Activated CD4-positive, CD25-positive, alpha-beta regulatory T cell treated with anti-CD3 and anti-CD28 coated beads, Interleukin-2, amount 50 U/mL, for 72 hours (primary cell): ENCODE results near the gene KRTAP9-9.
"Not testable (repeated sequence)": the region's sequence is repeated elsewhere in the genome, so short reads cannot be mapped to it uniquely, and the experiment has no call there.

Experiments
- DNase-seq: peaks from one replicate; pipeline ENCODE4 v3.0.0; 2021

The KRTAP9-9 gene

DNA sequence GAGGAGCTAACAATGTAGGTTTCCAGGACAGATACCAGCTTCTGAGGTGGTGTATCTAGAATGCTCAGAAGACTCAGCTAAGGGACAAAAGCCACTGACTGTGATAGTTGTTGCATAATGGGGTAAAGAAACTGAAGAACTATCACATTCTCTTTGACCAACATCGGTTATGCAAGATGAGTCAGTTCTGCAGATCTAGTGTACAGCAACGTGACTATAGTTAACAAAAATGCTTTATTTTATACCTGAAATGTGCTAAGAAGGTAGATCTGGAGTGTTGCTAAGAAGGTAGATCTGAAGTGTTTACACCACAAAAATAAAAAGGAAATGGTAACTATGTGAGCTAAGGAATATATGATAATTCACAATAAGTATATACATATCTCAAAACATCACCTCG lies 12.5 kb downstream of the KRTAP9-9 start:
- no peak for DNase-seq

- DNase-seq: not testable (repeated sequence)
These were observed 16.1 kb downstream of the KRTAP9-9 start for GRCh38 chr17:41271323-41271722.

DNA sequence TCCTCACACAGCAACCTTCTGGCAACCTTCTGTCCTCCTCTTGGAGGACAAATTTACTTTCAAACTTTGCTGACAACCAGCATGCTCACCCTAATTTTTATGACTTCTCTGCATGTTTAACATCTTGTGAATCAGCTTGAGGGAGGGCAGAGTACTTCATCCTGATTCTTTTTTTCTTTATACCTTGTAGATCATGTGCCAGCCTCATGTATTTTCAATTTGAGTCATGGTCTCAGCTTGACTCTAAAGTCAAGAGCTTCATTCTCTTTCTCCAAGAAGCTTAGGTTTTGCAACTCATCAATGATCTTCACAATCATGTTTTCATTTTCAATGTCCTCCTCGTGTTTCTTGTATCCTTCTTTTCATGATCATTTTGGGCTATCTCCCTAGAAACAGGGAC lies 16.7 kb downstream of the KRTAP9-9 start:
- no peak for DNase-seq

DNA sequence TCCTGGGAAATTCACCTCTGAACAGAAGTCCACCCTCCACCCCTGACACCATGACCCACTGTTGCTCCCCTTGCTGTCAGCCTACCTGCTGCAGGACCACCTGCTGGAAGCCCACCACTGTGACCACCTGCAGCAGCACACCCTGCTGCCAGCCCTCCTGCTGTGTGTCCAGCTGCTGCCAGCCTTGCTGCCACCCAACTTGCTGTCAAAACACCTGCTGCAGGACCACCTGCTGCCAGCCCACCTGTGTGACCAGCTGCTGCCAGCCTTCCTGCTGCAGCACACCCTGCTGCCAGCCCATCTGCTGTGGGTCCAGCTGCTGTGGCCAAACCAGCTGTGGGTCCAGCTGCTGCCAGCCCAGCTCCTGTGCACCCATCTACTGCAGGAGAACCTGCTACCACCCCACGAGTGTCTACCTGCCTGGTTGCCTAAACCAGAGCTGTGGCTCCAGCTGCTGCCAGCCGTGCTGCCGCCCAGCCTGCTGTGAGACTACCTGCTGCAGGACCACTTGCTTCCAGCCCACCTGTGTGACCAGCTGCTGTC lies 20.5 kb downstream of the KRTAP9-9 start, which contains the start of gene KRTAP9-7:
Gene KRTAP9-7 (plus strand): TSS at position 51 of the 543 bp plus-strand sequence. CDS start 0 bp downstream, at position 51.
- not testable (repeated sequence) for DNase-seq

DNA sequence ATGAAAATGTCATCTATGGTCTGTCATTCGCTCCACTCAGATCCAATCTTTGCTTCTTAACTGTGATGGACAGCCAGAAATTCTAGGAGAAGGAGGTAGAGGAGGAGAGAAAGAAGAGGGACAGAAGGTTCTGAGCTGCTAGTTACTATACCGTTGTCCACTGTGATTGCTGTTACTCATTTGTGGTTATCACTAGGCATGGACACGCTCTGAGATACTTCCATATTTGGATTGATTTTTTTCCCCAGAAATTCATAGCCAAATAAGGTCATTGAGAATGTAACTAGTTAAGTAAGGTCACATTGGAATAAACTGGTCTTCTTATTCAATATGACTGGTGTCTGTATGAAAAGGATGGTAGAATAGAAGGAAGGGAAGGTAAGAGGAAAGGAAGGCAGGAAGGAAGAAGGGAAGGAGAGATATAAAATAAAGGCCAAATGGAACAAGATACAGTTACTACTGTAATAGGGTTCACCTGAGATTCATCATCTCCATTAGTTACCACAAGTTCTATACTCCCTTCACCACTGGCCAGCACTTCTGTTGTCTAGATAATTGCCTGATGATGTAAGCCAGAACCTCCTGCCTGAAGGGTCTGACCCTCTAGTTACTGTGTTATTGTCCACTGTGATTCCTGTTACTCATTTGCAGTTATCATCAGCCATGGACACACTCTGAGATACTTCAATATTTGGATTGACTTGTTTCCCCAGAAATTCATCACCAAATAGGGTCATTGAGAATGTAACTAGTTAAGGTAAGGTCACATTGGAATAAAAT lies 23.2 kb downstream of the KRTAP9-9 start:
- no peak for DNase-seq

- DNase-seq: no peak
These were observed 28.9 kb downstream of the KRTAP9-9 start for GRCh38 chr17:41284043-41284442.

DNA sequence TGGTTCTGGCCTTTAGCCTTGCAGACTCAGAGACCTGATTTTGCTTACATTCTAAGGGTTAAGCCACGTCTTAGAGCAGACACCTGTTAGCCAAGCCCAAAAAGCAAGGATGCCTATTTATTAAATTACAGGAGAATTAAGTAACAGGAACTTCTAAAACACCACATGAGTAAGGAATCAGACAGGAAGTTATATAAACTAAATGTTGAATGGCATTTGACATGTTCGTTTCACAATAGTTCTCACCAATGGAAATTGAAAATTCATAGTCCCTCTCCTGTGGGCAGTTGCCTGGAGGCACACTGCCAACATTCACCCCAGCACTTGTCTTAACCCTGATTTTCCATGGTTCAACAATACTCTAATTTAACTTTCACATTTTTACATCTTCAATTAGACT lies 29.4 kb downstream of the KRTAP9-9 start:
- DNase-seq: no peak

- no peak for DNase-seq
These were observed 31.9 kb downstream of the KRTAP9-9 start for GRCh38 chr17:41287050-41287449.

GRCh38 chr17:41294016-41294415 lies 38.8 kb downstream of the KRTAP9-9 start:
- DNase-seq: no peak

DNA sequence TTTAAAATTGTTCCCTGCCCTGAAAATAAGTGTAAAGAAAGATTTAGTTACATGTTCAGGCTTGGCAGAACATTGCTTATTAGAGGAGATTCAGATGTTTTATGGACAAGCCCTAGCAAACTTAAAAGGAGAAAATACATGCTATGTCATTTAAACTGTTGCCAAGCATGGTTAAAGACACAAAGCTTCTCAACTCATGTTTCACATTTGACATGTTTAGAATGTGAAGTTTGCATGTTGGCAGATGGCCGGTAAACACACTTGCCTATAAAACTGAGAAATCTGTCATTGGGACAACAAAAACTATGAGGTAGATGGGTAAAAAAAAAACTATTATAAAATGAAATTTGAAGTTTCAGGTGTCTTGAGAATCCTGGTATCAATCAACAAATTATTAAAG lies 41.7 kb downstream of the KRTAP9-9 start:
- no peak for DNase-seq

DNA sequence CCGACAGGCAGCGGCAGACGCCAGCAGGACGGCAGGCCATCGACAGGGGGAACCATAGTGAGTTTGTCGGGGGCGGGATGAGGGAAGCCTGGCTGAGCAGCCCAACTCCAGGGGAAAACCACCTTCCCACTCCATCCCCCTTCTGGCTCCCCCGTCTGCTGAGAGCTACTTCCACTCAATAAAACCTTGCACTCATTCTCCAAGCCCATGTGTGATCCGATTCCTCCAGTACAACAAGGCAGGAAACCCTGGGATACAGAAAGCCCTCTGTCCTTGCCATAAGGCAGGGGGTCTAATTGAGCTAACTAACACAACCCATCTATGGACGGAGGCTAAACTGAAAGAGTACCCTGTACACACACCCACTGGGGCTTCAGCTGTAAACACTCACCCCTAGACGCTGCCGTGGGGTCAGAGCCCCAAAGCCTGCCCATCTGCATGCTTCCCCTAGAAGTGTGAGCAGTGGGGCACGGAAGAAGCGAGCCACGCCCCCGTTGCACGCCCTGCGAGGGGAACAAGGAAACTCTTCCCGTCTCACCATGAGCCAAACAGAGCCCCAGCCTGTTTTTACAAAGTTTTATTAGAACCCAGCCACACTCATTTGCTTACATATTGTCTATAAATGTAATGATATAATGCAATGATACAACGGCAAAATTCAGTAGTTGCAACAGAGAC lies 43.4 kb downstream of the KRTAP9-9 start:
- no peak for DNase-seq

- no peak for DNase-seq
These were observed 46.1 kb downstream of the KRTAP9-9 start for GRCh38 chr17:41301204-41301790.

- DNase-seq: no peak
These were observed 47.0 kb downstream of the KRTAP9-9 start, which contains the start of gene KRTAP29-1 for GRCh38 chr17:41301916-41302901. KRTAP29-1 (minus strand) TSS chr17:41302851; CDS start chr17:41302851, 0 bp downstream.

GRCh38 chr17:41302981-41303380 lies 47.8 kb downstream of the KRTAP9-9 start:
- DNase-seq: no peak

GRCh38 chr17:41304091-41304490 lies 48.9 kb downstream of the KRTAP9-9 start:
- DNase-seq: no peak
